Nephron (organoid): ENCODE measurements around the gene MAP3K13.
"Not testable (repeated sequence)": the region's sequence is repeated elsewhere in the genome, so short reads cannot be mapped to it uniquely, and the experiment has no call there.

Experiments used
- H3K27ac Mint-ChIP-seq, 3 experiments: 2 replicates each; pipeline ENCODE4 v1.8.0; 2020; ENCODE audit warnings: mixed read lengths in 3 of 3, mild to moderate bottlenecking in 2 of 3, moderate library complexity in 1 of 3
- H3K27me3 Mint-ChIP-seq: 2 replicates; pipeline ENCODE4 v1.8.0; 2021; ENCODE audit warnings: low read depth, mild to moderate bottlenecking, moderate library complexity, mixed read lengths
- H3K36me3 Mint-ChIP-seq: 2 replicates; pipeline ENCODE4 v1.8.0; 2020; ENCODE audit warnings: low read depth, mixed read lengths
- H3K4me1 Mint-ChIP-seq: 2 replicates; pipeline ENCODE4 v1.8.0; 2020; ENCODE audit warnings: mixed read lengths
- H3K4me3 Mint-ChIP-seq, 3 experiments: 2 replicates each; pipeline ENCODE4 v1.8.0; 2020; ENCODE audit warnings: mild to moderate bottlenecking in 3 of 3, mixed read lengths in 3 of 3, moderate library complexity in 2 of 3
- H3K9me3 Mint-ChIP-seq: 2 replicates; pipeline ENCODE4 v1.8.0; 2020; ENCODE audit warnings: mixed read lengths
- TF ChIP-seq, protein P1 (sequence below), 3 experiments: fragments of 200-600 bp; sonication (generic); IDR thresholded peaks; one replicate each; pipeline ENCODE4 v1.5.0; 2021; ENCODE audit warnings: antibody characterized with exemption in 3 of 3; ENCODE audit not compliant: unreplicated experiment in 3 of 3

Gene MAP3K13

GRCh38 chr3:185371306-185372074 is 8.6 kb downstream of the MAP3K13 start:
- TF ChIP-seq, protein P1, sequence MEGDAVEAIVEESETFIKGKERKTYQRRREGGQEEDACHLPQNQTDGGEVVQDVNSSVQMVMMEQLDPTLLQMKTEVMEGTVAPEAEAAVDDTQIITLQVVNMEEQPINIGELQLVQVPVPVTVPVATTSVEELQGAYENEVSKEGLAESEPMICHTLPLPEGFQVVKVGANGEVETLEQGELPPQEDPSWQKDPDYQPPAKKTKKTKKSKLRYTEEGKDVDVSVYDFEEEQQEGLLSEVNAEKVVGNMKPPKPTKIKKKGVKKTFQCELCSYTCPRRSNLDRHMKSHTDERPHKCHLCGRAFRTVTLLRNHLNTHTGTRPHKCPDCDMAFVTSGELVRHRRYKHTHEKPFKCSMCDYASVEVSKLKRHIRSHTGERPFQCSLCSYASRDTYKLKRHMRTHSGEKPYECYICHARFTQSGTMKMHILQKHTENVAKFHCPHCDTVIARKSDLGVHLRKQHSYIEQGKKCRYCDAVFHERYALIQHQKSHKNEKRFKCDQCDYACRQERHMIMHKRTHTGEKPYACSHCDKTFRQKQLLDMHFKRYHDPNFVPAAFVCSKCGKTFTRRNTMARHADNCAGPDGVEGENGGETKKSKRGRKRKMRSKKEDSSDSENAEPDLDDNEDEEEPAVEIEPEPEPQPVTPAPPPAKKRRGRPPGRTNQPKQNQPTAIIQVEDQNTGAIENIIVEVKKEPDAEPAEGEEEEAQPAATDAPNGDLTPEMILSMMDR (IDR thresholded peaks at IDR 0.05; ENCODE audit: unreplicated experiment in 3 of 3): no peak
- Mint-ChIP-seq H3K4me1 (no peaks in the 10 kb centered on the region), H3K27ac (peak overlapping the region in 1 of 3 experiments; percentile 33), H3K36me3 (no peaks in the 10 kb centered on the region), H3K4me3 (no peak overlapping the region), H3K27me3 (no peaks in the 10 kb centered on the region), H3K9me3 (no peaks in the 10 kb centered on the region)

GRCh38 chr3:185381320-185382058 is 18.6 kb downstream of the MAP3K13 start:
- Mint-ChIP-seq H3K36me3 (peaks cover 5% of the 10 kb centered on the region), H3K4me1 (no peaks in the 10 kb centered on the region), H3K4me3 (no peak overlapping the region), H3K27ac (no peak overlapping the region), H3K27me3 (no peaks in the 10 kb centered on the region), H3K9me3 (no peaks in the 10 kb centered on the region)
- TF ChIP-seq, protein P1 (IDR thresholded peaks at IDR 0.05; ENCODE audit: unreplicated experiment in 3 of 3): no peak

DNA sequence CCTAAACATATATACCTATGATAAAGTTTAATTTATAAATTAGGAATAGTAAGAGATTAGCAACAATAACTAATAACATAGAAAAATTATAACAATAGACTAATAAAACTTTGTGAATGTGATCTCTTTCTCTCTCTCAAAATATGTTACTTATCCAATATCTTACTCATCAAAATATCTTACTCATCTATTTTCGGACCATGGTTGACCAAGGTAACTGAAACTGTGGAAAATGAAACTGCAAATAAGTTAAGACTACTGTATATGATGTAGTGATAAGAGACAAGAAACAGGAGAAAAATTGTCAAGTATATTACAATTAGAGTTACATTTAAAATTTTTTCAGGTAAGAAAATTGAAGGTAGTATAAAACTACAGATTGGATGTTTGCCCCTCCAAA is 19.2 kb downstream of the MAP3K13 start:
- H3K27ac Mint-ChIP-seq: no peak overlapping the region
- H3K4me1 Mint-ChIP-seq: no peaks in the 10 kb centered on the region
- H3K9me3 Mint-ChIP-seq: no peaks in the 10 kb centered on the region
- H3K4me3 Mint-ChIP-seq: no peak overlapping the region
- TF ChIP-seq, protein P1 (IDR thresholded peaks at IDR 0.05; ENCODE audit: unreplicated experiment in 3 of 3): no peak
- H3K36me3 Mint-ChIP-seq: peaks cover 5% of the 10 kb centered on the region
- no peaks in the 10 kb centered on the region for H3K27me3 Mint-ChIP-seq

- H3K4me3 Mint-ChIP-seq, H3K9me3 Mint-ChIP-seq, H3K36me3 Mint-ChIP-seq, H3K27me3 Mint-ChIP-seq, H3K27ac Mint-ChIP-seq, H3K4me1 Mint-ChIP-seq: not testable (repeated sequence)
Measured at GRCh38 chr3:185386515-185386914, 23.6 kb downstream of the MAP3K13 start.

- no peaks in the 10 kb centered on the region for H3K27me3 Mint-ChIP-seq
- H3K4me1 Mint-ChIP-seq: no peaks in the 10 kb centered on the region
- no peak overlapping the region for H3K4me3 Mint-ChIP-seq
- peaks cover 5% of the 10 kb centered on the region for H3K36me3 Mint-ChIP-seq
- TF ChIP-seq, protein P1 (IDR thresholded peaks at IDR 0.05; ENCODE audit: unreplicated experiment in 3 of 3): no peak
- H3K27ac Mint-ChIP-seq: no peak overlapping the region
- H3K9me3 Mint-ChIP-seq: no peaks in the 10 kb centered on the region
Measured at GRCh38 chr3:185387646-185388045, 24.7 kb downstream of the MAP3K13 start.

GRCh38 chr3:185393055-185393454 is 30.1 kb downstream of the MAP3K13 start:
- Mint-ChIP-seq H3K27ac (no peak overlapping the region), H3K9me3 (no peaks in the 10 kb centered on the region), H3K36me3 (no peaks in the 10 kb centered on the region), H3K27me3 (peaks cover 3% of the 10 kb centered on the region), H3K4me3 (no peak overlapping the region), H3K4me1 (peaks cover 6% of the 10 kb centered on the region)
- TF ChIP-seq, protein P1 (IDR thresholded peaks at IDR 0.05; ENCODE audit: unreplicated experiment in 3 of 3): no peak
